ENCODE results near the gene MED12.

The MED12 gene

GRCh38 chrX:71154196-71154595, 35.8 kb downstream of the MED12 start:
- H3K4me3 ChIP-seq = no peak overlapping the region
- H3K27ac ChIP-seq = no peak overlapping the region

DNA sequence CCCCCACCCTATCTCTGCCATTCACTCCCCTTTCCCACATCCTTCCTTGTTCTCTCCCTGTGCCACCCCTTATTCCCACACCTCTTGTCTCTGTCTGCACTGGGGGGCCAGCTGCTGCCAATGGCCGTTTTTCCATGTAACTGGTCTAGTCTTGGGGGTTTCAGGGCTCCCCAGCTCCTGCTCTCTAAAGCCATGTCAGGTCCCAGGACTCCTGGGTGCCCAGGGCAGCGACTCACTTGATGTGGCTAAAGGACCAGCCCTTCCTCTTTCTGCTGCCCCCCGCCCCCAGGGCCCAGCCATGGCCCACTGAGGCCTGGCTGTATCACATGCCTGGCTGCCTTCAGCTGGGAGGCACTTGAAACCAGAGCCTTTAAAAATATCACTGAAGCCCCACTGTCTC, 36.2 kb downstream of the MED12 start:
- Histone ChIP-seq H3K27ac (no peak overlapping the region), H3K4me3 (no peak overlapping the region)

- Histone ChIP-seq H3K27ac (no peak overlapping the region), H3K4me3 (no peak overlapping the region)
These were observed 40.2 kb downstream of the MED12 start for GRCh38 chrX:71158603-71159002.

- Histone ChIP-seq H3K27ac (no peak overlapping the region), H3K4me3 (no peak overlapping the region)
These were observed 40.9 kb downstream of the MED12 start for GRCh38 chrX:71159335-71159734.

DNA sequence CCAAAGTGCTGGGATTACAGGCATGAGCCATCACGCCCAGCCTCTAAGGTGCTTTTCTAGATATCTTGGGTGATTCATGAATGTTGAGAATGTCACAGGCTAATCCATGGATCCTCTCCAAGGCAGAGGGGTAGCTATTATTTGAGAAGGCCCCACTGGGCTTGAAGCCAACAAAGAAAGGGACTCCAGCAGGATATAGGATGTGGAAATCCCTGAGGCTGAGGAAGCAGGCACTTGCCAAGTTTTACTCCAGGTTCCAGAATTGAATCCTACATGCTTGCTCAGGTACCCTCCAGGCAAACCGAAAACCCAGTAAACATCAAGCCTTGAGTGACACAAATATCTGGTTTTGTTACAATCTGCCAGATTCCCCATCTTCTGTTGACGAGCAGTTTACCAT, 42.1 kb downstream of the MED12 start:
- H3K4me3 ChIP-seq = no peak overlapping the region

DNA sequence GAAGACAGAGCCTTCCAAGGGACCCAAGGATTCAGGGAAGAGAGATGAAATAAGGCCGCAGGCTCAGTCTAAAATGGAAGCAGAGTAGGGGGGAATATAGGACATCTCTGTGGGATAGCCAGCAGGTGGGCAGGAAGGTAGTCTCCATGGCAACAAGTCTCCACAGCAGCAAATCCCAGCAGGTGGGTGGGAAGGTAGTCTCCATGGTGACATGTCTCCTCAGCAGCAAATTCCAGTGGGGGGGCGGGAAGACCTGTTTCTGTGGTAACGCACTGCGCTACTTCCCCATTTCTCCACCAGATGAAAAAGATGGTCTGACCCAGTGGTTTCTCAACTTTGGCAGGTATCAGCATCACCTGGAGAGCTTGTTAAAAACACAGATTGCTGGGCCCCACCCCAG, 44.6 kb downstream of the MED12 start:
- H3K4me3 ChIP-seq = no peak overlapping the region
- no peak overlapping the region for H3K27ac ChIP-seq

More for the DNA sequence above, 42.1 kb downstream of the MED12 start:
- H3K27ac ChIP-seq = no peak overlapping the region

DNA sequence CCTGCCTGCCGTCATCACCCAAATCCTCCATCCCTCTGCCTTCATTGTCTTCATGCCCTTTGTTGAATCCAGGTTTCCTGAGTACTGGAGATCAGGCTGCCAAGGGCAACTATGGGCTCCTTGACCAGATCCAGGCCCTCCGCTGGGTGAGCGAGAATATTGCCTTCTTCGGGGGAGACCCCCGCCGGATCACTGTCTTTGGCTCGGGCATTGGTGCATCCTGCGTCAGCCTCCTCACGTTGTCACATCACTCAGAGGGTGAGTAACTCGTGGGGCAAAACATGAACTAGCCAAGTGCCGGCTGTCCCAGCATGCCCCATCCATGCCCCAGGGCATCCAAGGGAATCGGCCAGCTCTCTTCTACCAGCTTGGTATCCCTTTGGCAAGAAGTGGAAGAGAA, 45.7 kb downstream of the MED12 start:
- Histone ChIP-seq H3K4me3 (no peak overlapping the region), H3K27ac (no peak overlapping the region)

GRCh38 chrX:71166461-71166860, 48.1 kb downstream of the MED12 start:
- no peak overlapping the region for H3K27ac ChIP-seq
- H3K4me3 ChIP-seq = no peak overlapping the region

DNA sequence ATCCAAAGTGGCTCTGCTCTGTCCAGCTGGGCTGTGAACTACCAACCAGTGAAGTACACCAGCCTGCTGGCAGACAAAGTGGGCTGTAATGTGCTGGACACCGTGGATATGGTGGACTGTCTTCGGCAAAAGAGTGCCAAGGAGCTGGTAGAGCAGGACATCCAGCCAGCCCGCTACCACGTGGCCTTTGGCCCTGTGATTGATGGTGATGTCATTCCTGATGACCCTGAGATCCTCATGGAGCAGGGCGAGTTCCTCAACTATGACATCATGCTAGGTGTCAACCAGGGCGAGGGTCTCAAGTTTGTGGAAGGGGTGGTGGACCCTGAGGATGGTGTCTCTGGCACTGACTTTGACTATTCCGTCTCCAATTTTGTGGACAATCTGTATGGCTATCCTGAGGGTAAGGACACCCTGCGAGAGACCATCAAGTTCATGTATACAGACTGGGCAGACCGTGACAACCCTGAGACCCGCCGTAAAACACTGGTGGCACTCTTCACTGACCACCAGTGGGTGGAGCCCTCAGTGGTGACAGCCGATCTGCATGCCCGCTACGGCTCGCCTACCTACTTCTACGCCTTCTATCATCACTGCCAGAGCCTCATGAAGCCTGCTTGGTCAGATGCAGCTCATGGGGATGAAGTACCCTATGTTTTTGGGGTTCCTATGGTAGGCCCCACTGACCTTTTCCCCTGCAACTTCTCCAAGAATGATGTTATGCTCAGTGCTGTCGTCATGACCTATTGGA, 48.8 kb downstream of the MED12 start:
- H3K27ac ChIP-seq = no peak overlapping the region

GRCh38 chrX:71168134-71168533, 49.7 kb downstream of the MED12 start:
- no peak overlapping the region for H3K4me3 ChIP-seq
- no peak overlapping the region for H3K27ac ChIP-seq

More for the DNA sequence above, 48.8 kb downstream of the MED12 start:
- H3K4me3 ChIP-seq = no peak overlapping the region

- H3K27ac ChIP-seq = no peak overlapping the region
- H3K4me3 ChIP-seq = no peak overlapping the region
These were observed 51.2 kb downstream of the MED12 start for GRCh38 chrX:71169586-71169985.

GRCh38 chrX:71170660-71171059, 52.3 kb downstream of the MED12 start:
- H3K4me3 ChIP-seq = no peak overlapping the region
- no peak overlapping the region for H3K27ac ChIP-seq

DNA sequence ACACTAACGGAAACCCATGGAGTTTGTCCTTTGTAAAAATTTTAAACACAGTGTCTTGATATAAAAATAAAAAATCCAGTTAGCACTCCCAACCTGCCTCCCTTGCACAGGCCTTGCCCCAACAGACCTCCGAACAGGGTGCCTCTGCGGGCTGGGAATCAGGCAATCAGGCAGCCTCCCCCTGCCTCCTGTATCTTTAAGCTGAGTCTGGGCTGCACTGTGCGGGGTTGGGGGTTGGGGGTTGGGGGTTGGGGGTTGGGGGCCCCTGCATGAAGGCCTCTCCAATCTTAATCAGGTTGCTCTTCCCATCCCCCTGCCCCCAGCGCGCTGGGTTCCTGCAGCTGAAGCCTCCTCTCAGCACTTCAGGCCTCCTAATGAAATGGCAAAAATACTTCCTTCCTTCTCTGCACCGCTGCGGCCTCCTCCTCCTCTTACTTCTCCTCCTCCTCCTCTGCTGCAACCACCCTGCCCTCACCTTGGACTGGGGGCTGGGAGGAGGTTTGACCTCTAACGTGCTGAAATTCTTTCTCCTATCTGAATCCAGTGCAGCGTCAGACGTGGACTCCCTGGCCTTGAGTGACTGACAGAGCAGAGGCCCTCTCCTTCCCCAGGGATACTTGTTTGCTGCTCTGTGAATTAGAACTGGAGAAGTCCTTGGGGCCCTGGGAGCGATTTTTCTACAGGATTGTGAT, 52.9 kb downstream of the MED12 start:
- H3K27ac ChIP-seq = no peak overlapping the region

GRCh38 chrX:71173440-71173839, 55.0 kb downstream of the MED12 start:
- Histone ChIP-seq H3K4me3 (no peak overlapping the region), H3K27ac (no peak overlapping the region)

More for the DNA sequence above, 52.9 kb downstream of the MED12 start:
- H3K4me3 ChIP-seq = no peak overlapping the region

GRCh38 chrX:71174795-71175194, 56.4 kb downstream of the MED12 start:
- no peak overlapping the region for H3K27ac ChIP-seq
- H3K4me3 ChIP-seq = no peak overlapping the region

DNA sequence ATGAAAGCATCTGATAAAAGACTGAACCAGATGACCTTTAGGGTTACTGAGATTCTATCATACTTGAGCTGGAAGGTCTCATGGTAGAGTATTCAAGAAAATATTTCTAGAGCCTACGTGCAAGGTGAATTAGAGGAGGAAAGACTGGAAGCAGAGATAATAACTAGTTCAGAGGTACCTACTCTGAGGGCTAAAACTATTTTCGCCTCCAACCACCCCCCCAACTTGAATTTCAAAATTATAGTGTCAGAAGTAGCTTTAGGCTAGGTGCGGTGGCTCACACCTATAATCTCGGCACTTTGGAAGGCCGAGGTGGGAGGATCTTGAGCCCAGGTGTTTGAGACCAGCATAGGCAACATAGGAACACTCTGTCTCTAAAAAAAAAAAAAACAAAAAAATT, 57.1 kb downstream of the MED12 start:
- Histone ChIP-seq H3K4me3 (no peak overlapping the region), H3K27ac (no peak overlapping the region)

DNA sequence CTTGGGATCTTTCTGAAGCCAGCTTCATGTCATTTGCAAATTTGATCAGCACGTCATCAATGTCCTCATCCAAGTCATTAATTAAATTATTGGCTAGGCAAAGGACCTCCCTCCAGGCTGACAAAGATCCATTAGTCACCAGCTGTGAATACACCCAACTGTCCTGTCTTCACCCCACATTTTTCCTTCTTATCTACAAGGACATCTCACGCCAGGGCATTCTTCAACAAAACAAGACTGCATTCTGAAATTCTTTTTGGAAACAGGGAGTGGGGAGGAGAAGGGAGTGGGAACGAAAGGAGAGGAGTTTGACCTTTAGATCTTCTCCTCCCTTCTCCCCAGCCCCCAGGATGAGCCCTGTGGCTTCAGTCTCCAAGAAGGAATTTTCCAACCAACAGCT, 58.9 kb downstream of the MED12 start:
- Histone ChIP-seq H3K27ac (no peak overlapping the region), H3K4me3 (no peak overlapping the region)

DNA sequence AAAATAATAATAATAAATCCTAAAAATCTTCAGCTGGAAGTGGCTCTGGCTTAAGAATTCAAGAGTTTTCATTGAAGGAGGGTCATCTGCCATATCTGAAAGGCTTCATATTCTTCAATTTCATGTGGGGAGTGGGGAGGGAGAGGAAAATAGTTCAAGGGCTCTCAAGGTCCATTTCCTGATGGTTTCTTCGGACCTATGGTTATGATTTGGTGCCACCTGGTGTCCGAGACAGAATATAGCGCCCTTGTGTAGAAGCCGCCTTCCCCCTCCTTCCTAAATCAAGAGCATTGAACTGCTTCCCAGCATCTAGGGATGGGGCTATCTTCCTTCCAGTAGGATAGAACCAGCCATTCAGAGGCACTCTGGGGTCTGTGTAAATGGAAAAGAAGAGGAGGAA, 60.5 kb downstream of the MED12 start:
- Histone ChIP-seq H3K27ac (no peak overlapping the region), H3K4me3 (no peak overlapping the region)

DNA sequence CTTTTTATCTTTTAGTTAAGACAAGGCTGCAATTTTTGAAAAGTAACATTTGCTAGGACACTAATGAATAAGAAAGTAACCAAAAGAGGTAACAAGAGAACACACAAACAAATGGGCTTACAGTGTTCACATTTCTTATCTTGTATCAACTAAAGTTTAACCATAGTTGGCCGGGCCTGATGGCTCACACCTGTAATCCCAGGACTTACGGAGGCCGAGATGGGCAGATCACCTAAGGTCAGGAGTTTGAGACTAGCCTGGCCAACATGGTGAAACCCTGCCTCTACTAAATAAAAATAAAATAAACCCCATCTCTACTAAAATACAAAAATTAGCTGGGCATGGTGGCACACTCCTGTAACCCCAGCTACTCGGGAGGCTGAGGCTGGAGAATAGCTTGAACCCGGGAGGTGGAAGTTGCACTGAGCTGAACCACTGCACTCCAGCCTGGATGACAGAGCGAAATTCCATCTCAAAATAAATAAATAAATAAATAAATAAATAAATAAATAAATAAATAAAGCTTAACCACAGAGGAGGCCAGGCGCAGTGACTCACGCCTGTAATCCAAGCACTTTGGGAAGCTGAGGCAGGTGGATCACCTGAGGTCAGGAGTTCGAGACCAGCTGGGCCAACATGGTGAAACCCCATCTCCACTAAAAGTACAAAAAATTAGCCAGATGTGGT, 62.3 kb downstream of the MED12 start:
- peak overlapping the region in 1 of 7 experiments; percentile 39 for H3K4me3 ChIP-seq
- H3K27ac ChIP-seq = peak overlapping the region in 2 of 21 experiments; percentile 85 to 94

DNA sequence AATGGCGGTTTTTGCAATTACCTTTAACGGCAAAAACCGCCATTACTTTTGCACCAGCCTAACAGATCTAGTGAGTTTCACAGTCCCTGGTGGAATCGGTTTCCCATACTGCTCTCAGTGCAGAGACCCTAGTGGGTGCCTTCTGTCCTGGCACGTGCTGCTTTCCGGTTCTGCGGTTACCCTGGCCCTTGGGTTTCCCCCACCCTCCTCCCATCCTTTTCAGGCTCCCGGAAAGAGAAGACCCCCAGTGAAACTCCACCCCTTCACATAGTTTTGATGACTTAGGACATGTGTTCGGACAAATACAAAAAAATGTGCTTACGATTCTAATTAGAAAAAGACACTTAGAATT, 63.1 kb downstream of the MED12 start:
- H3K4me3 ChIP-seq = peak overlapping the region; percentile 14 to 39 (median 32)
- peak overlapping the region in 20 of 21 experiments; percentile 62 to 94 (median 86) for H3K27ac ChIP-seq

Data from skin epidermis (tissue), 12 donors.